ENCODE results near the gene FUT4.

DNA sequence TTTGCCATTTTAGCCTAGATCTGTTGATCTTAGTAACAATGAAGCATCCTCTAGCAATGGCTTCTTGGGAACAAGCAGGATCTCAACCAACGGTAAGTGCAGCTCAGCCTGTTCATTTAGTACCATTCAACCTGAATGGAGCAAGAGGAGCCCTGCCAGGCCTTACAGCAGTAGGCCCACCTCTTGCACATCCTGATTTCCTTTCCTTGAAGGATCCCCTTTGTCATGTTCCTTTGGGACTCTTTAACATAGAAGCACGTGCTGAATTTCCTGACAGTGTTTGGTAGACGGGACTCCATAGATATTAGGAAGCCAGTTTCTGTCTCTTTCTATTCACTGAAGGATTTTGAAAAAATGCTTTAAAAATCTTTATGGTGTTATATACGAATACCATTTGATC is 25.0 kb downstream of the FUT4 start:
- TF ChIP-seq YY1 (IDR thresholded peaks at IDR 0.05; ENCODE audit: insufficient read depth, insufficient read length) = no peak
- TF ChIP-seq SUZ12 (IDR thresholded peaks at IDR 0.05; ENCODE audit: extremely low read depth, insufficient read depth, insufficient read length) = no peak
- TF ChIP-seq ZNF274 (IDR thresholded peaks at IDR 0.05; ENCODE audit: low read depth, low read length) = no peak
